GM13976 (cell line): Measurements from ENCODE around the gene TTYH3.

Source experiments
- DNase-seq: peaks from one replicate; pipeline ENCODE4 v3.0.0; 2012; ENCODE audit warnings: low spot score
- CTCF ChIP-seq: IDR thresholded peaks from 2 replicates; pipeline ENCODE4 v1.5.1; 2012; ENCODE audit warnings: borderline replicate concordance, mild to moderate bottlenecking; ENCODE audit not compliant: insufficient read depth; ENCODE audit errors: extremely low read depth, missing control alignments, control extremely low read depth
- in situ Hi-C: fragments of 300-500 bp; cut with MboI; formaldehyde crosslinking; loops from one replicate; pipeline ENCODE4 v1.12.0; 2022; ENCODE audit warnings: low sequenced_read_pairs, mixed read lengths, inconsistent platforms; ENCODE audit not compliant: unreplicated experiment

The TTYH3 gene

GRCh38 chr7:2596464-2597272 is 35.1 kb upstream of the TTYH3 start:
- DNase-seq = no peak
- TF ChIP-seq CTCF = no peak
- in situ Hi-C loops = no loop called here

- DNase-seq = no peak
- in situ Hi-C loops = no loop called here
- no peak for TF ChIP-seq CTCF
Observed at GRCh38 chr7:2597273-2597640, 34.5 kb upstream of the TTYH3 start.

GRCh38 chr7:2598154-2598823 is 33.5 kb upstream of the TTYH3 start:
- in situ Hi-C loops = no loop called here
- no peak for DNase-seq
- TF ChIP-seq CTCF = no peak

GRCh38 chr7:2601065-2601464 is 30.7 kb upstream of the TTYH3 start:
- TF ChIP-seq CTCF = no peak
- in situ Hi-C loops = no loop called here
- no peak for DNase-seq

- in situ Hi-C loops = no loop called here
- no peak for DNase-seq
- TF ChIP-seq CTCF = no peak
Observed at GRCh38 chr7:2601907-2602306, 29.9 kb upstream of the TTYH3 start.

- no peak for TF ChIP-seq CTCF
- no peak for DNase-seq
- in situ Hi-C loops = no loop called here
Observed at GRCh38 chr7:2602406-2603043, 29.3 kb upstream of the TTYH3 start.
